Measurements from ENCODE around the gene EEF2K. TPM values are rescaled to one million over a fixed set of nuclear protein-coding genes. Genes with fewer than 3 reads are reported as not detected.

The EEF2K gene
- polyA plus RNA-seq, 4 donors = 11.2 to 16.0 (median 14.6) TPM

GRCh38 chr16:22239131-22239805, 33.2 kb downstream of the EEF2K start:
- no peak for DNase-seq (ENCODE audit: low read depth in 4 of 4, low spot score in 3 of 4)

- no peak for DNase-seq (ENCODE audit: low read depth in 4 of 4, low spot score in 3 of 4)
These were observed 34.1 kb downstream of the EEF2K start for GRCh38 chr16:22240023-22240710.

- no peak for DNase-seq (ENCODE audit: low read depth in 4 of 4, low spot score in 3 of 4)
These were observed 44.4 kb downstream of the EEF2K start for GRCh38 chr16:22250522-22250921.

GRCh38 chr16:22252317-22252716, 46.2 kb downstream of the EEF2K start:
- DNase-seq (ENCODE audit: low read depth in 4 of 4, low spot score in 3 of 4) = no peak

- no peak for DNase-seq (ENCODE audit: low read depth in 4 of 4, low spot score in 3 of 4)
These were observed 47.2 kb downstream of the EEF2K start for GRCh38 chr16:22253272-22253671.

- no peak for DNase-seq (ENCODE audit: low read depth in 4 of 4, low spot score in 3 of 4)
These were observed 49.3 kb downstream of the EEF2K start for GRCh38 chr16:22255335-22255734.

GRCh38 chr16:22257440-22257839, 51.4 kb downstream of the EEF2K start:
- no peak for DNase-seq (ENCODE audit: low read depth in 4 of 4, low spot score in 3 of 4)

GRCh38 chr16:22260490-22260889, 54.4 kb downstream of the EEF2K start:
- DNase-seq (ENCODE audit: low read depth in 4 of 4, low spot score in 3 of 4) = no peak

- no peak for DNase-seq (ENCODE audit: low read depth in 4 of 4, low spot score in 3 of 4)
These were observed 56.4 kb downstream of the EEF2K start for GRCh38 chr16:22262460-22262859.

GRCh38 chr16:22264786-22265185, 58.7 kb downstream of the EEF2K start:
- no peak for DNase-seq (ENCODE audit: low read depth in 4 of 4, low spot score in 3 of 4)

- no peak for DNase-seq (ENCODE audit: low read depth in 4 of 4, low spot score in 3 of 4)
These were observed 59.3 kb downstream of the EEF2K start for GRCh38 chr16:22265351-22265750.

GRCh38 chr16:22266546-22266945, 60.5 kb downstream of the EEF2K start:
- DNase-seq (ENCODE audit: low read depth in 4 of 4, low spot score in 3 of 4) = no peak

- no peak for DNase-seq (ENCODE audit: low read depth in 4 of 4, low spot score in 3 of 4)
These were observed 61.7 kb downstream of the EEF2K start for GRCh38 chr16:22267764-22268163.

- DNase-seq (ENCODE audit: low read depth in 4 of 4, low spot score in 3 of 4) = no peak
These were observed 64.4 kb downstream of the EEF2K start for GRCh38 chr16:22270525-22270924.

- DNase-seq (ENCODE audit: low read depth in 4 of 4, low spot score in 3 of 4) = no peak
These were observed 67.0 kb downstream of the EEF2K start for GRCh38 chr16:22272870-22273650.

- DNase-seq (ENCODE audit: low read depth in 4 of 4, low spot score in 3 of 4) = no peak
These were observed 68.8 kb downstream of the EEF2K start for GRCh38 chr16:22274916-22275315.

GRCh38 chr16:22278441-22279230, 72.6 kb downstream of the EEF2K start:
- DNase-seq (ENCODE audit: low read depth in 4 of 4, low spot score in 3 of 4) = no peak

- no peak for DNase-seq (ENCODE audit: low read depth in 4 of 4, low spot score in 3 of 4)
These were observed 76.3 kb downstream of the EEF2K start for GRCh38 chr16:22282254-22282892.

GRCh38 chr16:22284637-22285036, 78.6 kb downstream of the EEF2K start:
- no peak for DNase-seq (ENCODE audit: low read depth in 4 of 4, low spot score in 3 of 4)

GRCh38 chr16:22285080-22285479, 79.0 kb downstream of the EEF2K start:
- no peak for DNase-seq (ENCODE audit: low read depth in 4 of 4, low spot score in 3 of 4)

Data from left renal pelvis (tissue), 4 donors.